ENCODE measurements around the gene PCOLCE2. TPM values are rescaled to one million over a fixed set of nuclear protein-coding genes. Genes with fewer than 3 reads are reported as not detected.

PCOLCE2 gene
- total RNA-seq, 1 donor from 2014 or later, result 5.4 TPM

DNA sequence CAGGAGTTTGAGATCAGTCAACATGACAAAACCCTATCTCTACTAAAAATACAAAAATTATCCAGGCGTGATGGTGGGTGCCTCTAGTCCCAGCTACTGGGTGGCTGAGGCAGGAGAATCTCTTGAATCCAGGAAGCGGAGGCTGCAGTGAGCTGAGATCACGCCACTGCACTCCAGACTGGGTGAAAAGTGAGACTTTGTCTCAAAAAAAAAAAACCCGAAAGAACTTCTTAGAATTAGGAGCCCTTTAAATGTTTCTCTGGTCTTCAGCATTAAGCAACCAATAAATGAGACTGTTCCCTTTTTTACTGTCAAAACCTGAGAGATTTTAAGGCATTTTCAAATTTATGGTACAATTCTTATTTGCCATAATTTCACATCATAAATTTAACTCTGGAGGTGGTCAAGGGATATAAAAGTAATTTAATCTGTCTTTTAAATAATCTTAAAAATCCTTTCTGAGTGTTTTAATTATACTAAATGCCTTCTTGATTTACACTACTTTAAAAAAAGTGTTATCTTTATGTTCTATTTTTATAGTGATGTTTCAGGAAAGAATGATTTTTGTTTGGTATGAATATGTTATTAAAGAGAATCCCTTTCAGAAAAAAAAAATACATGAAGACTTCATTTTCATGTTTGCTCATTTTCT is 10.1 kb downstream of the PCOLCE2 start:
- Histone ChIP-seq H3K27ac (ENCODE audit: low read depth, low read length) (no peak overlapping the region), H3K36me3 (ENCODE audit: insufficient read depth, low read length) (no peaks in the 10 kb centered on the region), H3K4me1 (ENCODE audit: insufficient read depth, low read length) (no peaks in the 10 kb centered on the region), H3K27me3 (ENCODE audit: insufficient read depth, low read length) (no peaks in the 10 kb centered on the region), H2AFZ (ENCODE audit: low read depth, low read length) (no peak overlapping the region), H3K4me2 (ENCODE audit: low read length) (no peak overlapping the region), H4K20me1 (ENCODE audit: insufficient read depth, low read length) (no peaks in the 10 kb centered on the region), H3K79me2 (ENCODE audit: insufficient read depth, low read length) (no peaks in the 10 kb centered on the region), H3K9me3 (ENCODE audit: insufficient read depth, low read depth, low read length) (no peaks in the 10 kb centered on the region), H3K9ac (ENCODE audit: low read length) (no peak overlapping the region), H3K4me3 (ENCODE audit: insufficient read depth, low read depth, low read length) (no peak overlapping the region)
- no peak overlapping the region for H3K27ac Mint-ChIP-seq (ENCODE audit: unreplicated experiment)
- no peaks in the 10 kb centered on the region for H3K9me3 Mint-ChIP-seq (ENCODE audit: unreplicated experiment)
- no peaks in the 10 kb centered on the region for H3K4me1 Mint-ChIP-seq (ENCODE audit: low read depth, unreplicated experiment)
- peaks cover 2% of the 10 kb centered on the region for H3K27me3 Mint-ChIP-seq (ENCODE audit: low read depth, unreplicated experiment)
- FAIRE-seq, result no peak
- no peaks in the 10 kb centered on the region for H3K36me3 Mint-ChIP-seq (ENCODE audit: low read depth, unreplicated experiment)
- H3K4me3 Mint-ChIP-seq (ENCODE audit: unreplicated experiment), result no peak overlapping the region
- DNase-seq (ENCODE audit: low read depth), result no peak
- TF ChIP-seq EZH2 (IDR thresholded peaks at IDR 0.05; ENCODE audit: insufficient read depth, low read length), result no peak
- TF ChIP-seq, protein P1, sequence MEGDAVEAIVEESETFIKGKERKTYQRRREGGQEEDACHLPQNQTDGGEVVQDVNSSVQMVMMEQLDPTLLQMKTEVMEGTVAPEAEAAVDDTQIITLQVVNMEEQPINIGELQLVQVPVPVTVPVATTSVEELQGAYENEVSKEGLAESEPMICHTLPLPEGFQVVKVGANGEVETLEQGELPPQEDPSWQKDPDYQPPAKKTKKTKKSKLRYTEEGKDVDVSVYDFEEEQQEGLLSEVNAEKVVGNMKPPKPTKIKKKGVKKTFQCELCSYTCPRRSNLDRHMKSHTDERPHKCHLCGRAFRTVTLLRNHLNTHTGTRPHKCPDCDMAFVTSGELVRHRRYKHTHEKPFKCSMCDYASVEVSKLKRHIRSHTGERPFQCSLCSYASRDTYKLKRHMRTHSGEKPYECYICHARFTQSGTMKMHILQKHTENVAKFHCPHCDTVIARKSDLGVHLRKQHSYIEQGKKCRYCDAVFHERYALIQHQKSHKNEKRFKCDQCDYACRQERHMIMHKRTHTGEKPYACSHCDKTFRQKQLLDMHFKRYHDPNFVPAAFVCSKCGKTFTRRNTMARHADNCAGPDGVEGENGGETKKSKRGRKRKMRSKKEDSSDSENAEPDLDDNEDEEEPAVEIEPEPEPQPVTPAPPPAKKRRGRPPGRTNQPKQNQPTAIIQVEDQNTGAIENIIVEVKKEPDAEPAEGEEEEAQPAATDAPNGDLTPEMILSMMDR (IDR thresholded peaks at IDR 0.05; ENCODE audit: insufficient read depth, low read depth, low read length), result no peak

DNA sequence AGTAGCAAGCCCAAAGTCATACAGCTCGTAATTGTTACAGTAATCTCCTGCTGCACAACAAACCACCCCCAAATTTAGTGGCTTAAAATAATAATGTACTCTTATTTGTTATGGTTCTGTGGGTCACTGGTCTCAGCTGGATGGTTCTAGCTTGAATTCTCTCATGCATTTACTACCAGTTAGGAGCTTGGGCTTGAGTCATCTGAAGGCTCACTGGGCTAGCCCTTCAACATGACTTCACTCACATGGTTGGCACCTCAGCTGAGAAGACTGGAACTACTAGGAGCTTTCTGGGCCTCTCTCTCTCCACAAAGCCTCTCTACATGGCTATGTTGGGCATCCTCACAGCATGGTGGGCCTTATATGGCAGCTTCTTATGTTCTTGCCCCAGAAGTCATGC is 12.5 kb downstream of the PCOLCE2 start:
- TF ChIP-seq, protein P1 (IDR thresholded peaks at IDR 0.05; ENCODE audit: insufficient read depth, low read depth, low read length), result no peak
- TF ChIP-seq EZH2 (IDR thresholded peaks at IDR 0.05; ENCODE audit: insufficient read depth, low read length), result no peak
- Histone ChIP-seq H4K20me1 (ENCODE audit: insufficient read depth, low read length) (no peaks in the 10 kb centered on the region), H3K4me1 (ENCODE audit: insufficient read depth, low read length) (no peaks in the 10 kb centered on the region), H2AFZ (ENCODE audit: low read depth, low read length) (no peak overlapping the region), H3K36me3 (ENCODE audit: insufficient read depth, low read length) (no peaks in the 10 kb centered on the region), H3K27ac (ENCODE audit: low read depth, low read length) (no peak overlapping the region), H3K27me3 (ENCODE audit: insufficient read depth, low read length) (no peaks in the 10 kb centered on the region), H3K4me3 (ENCODE audit: insufficient read depth, low read depth, low read length) (no peak overlapping the region), H3K9ac (ENCODE audit: low read length) (no peak overlapping the region), H3K4me2 (ENCODE audit: low read length) (no peak overlapping the region), H3K9me3 (ENCODE audit: insufficient read depth, low read depth, low read length) (no peaks in the 10 kb centered on the region), H3K79me2 (ENCODE audit: insufficient read depth, low read length) (no peaks in the 10 kb centered on the region)
- DNase-seq (ENCODE audit: low read depth) (no peak), FAIRE-seq (no peak)
- Mint-ChIP-seq H3K4me3 (ENCODE audit: unreplicated experiment) (no peak overlapping the region), H3K9me3 (ENCODE audit: unreplicated experiment) (no peaks in the 10 kb centered on the region), H3K27ac (ENCODE audit: unreplicated experiment) (no peak overlapping the region), H3K27me3 (ENCODE audit: low read depth, unreplicated experiment) (peaks cover 2% of the 10 kb centered on the region), H3K4me1 (ENCODE audit: low read depth, unreplicated experiment) (no peaks in the 10 kb centered on the region), H3K36me3 (ENCODE audit: low read depth, unreplicated experiment) (no peaks in the 10 kb centered on the region)

DNA sequence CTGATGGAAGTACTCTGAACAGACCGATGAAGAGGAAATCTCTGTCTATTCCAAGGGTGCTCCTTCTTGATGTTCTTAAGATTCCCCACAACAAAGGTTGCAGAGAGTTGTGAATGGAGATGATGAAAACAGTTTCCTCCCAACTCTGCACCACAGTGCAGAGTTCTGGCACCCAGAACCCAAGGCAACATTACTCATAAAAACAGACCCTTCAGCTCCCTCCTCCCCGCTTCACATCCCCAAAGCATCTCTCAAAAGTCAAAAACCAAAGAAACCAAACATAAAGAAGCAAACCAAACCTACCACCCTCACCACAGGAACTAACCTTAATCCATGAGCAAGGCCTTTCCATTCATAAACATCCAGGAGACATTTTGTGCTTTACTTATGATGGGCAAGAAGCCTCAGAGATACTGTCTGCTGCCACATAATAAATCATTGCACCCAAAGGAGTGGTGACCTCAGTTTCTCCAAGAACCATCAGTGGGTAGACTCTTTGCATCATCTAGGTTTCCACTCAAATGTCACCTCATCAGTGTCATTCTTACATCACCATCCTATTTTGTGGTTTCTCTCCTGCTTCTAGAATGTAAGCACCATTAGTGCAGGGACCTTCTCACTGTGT is 13.2 kb downstream of the PCOLCE2 start:
- no peaks in the 10 kb centered on the region for H3K9me3 ChIP-seq (ENCODE audit: insufficient read depth, low read depth, low read length)
- no peak overlapping the region for H3K9ac ChIP-seq (ENCODE audit: low read length)
- peaks cover 7% of the 10 kb centered on the region for H3K27me3 Mint-ChIP-seq (ENCODE audit: low read depth, unreplicated experiment)
- H3K4me1 ChIP-seq (ENCODE audit: insufficient read depth, low read length), result no peaks in the 10 kb centered on the region
- H4K20me1 ChIP-seq (ENCODE audit: insufficient read depth, low read length), result no peaks in the 10 kb centered on the region
- H3K27me3 ChIP-seq (ENCODE audit: insufficient read depth, low read length), result no peaks in the 10 kb centered on the region
- no peak overlapping the region for H2AFZ ChIP-seq (ENCODE audit: low read depth, low read length)
- no peaks in the 10 kb centered on the region for H3K36me3 ChIP-seq (ENCODE audit: insufficient read depth, low read length)
- no peak overlapping the region for H3K27ac ChIP-seq (ENCODE audit: low read depth, low read length)
- no peak for FAIRE-seq
- H3K4me2 ChIP-seq (ENCODE audit: low read length), result no peak overlapping the region
- H3K4me1 Mint-ChIP-seq (ENCODE audit: low read depth, unreplicated experiment), result no peaks in the 10 kb centered on the region
- no peak for TF ChIP-seq EZH2 (IDR thresholded peaks at IDR 0.05; ENCODE audit: insufficient read depth, low read length)
- TF ChIP-seq, protein P1 (IDR thresholded peaks at IDR 0.05; ENCODE audit: insufficient read depth, low read depth, low read length), result no peak
- H3K4me3 Mint-ChIP-seq (ENCODE audit: unreplicated experiment), result no peak overlapping the region
- no peaks in the 10 kb centered on the region for H3K9me3 Mint-ChIP-seq (ENCODE audit: unreplicated experiment)
- H3K4me3 ChIP-seq (ENCODE audit: insufficient read depth, low read depth, low read length), result no peak overlapping the region
- DNase-seq (ENCODE audit: low read depth), result no peak
- H3K79me2 ChIP-seq (ENCODE audit: insufficient read depth, low read length), result no peaks in the 10 kb centered on the region
- no peak overlapping the region for H3K27ac Mint-ChIP-seq (ENCODE audit: unreplicated experiment)
- no peaks in the 10 kb centered on the region for H3K36me3 Mint-ChIP-seq (ENCODE audit: low read depth, unreplicated experiment)

Data from astrocyte (in vitro differentiated cells and primary cell).